ENCODE results near the gene CPS1.

The CPS1 gene

GRCh38 chr2:210559182-210559581 is 2.8 kb downstream of the CPS1 start:
- TF ChIP-seq POLR2A (IDR thresholded peaks at IDR 0.05; ENCODE audit: low read depth, low read length), result no peak
- DNase-seq (ENCODE audit: insufficient read length, low spot score), result no peak
- no peak for FAIRE-seq

GRCh38 chr2:210561475-210561874 is 5.1 kb downstream of the CPS1 start:
- FAIRE-seq, result no peak
- no peak for DNase-seq (ENCODE audit: insufficient read length, low spot score)
- no peak for TF ChIP-seq POLR2A (IDR thresholded peaks at IDR 0.05; ENCODE audit: low read depth, low read length)

GRCh38 chr2:210562091-210562490 is 5.7 kb downstream of the CPS1 start:
- no peak for FAIRE-seq
- no peak for TF ChIP-seq POLR2A (IDR thresholded peaks at IDR 0.05; ENCODE audit: low read depth, low read length)
- no peak for DNase-seq (ENCODE audit: insufficient read length, low spot score)

GRCh38 chr2:210562502-210563080 is 6.2 kb downstream of the CPS1 start:
- DNase-seq (ENCODE audit: insufficient read length, low spot score) (no peak), FAIRE-seq (no peak)
- no peak for TF ChIP-seq POLR2A (IDR thresholded peaks at IDR 0.05; ENCODE audit: low read depth, low read length)

DNA sequence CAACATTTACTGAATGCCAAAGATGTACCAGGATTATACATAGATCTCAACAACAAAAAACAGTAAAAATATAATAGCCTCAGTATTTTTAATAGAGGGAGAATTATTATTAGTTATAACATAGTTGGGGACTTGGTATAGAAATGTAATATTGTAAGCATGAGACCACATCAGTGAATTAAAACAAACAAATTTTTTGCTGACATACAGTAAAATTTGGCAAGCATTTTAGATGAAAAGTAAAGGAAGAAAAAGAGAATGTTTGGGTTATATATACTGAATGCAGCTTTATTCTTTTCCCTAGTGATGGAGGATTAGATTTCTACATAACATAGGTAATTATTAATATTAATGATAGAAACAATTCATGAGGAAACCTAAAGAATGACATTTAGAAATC is 10.9 kb downstream of the CPS1 start:
- FAIRE-seq (no peak), DNase-seq (ENCODE audit: insufficient read length, low spot score) (no peak)
- no peak for TF ChIP-seq POLR2A (IDR thresholded peaks at IDR 0.05; ENCODE audit: low read depth, low read length)

DNA sequence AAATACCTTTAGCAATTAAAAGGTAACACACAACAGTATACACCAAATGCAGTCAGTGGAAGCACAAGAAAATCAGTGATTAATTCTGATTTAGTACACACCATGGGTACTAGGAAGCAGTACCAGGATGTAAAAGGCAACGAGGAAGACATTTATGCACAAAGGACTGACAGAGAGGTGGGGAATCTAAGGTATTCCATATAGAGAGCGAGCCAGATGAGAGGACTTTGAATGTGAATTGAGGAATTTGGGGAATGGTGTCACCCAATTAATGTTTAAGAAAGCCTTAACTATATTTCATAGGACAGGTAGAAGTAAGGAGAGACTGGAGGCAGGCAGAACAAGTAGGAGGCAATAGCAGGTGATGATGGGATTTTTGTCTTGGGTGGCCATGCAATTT is 11.7 kb downstream of the CPS1 start:
- no peak for TF ChIP-seq POLR2A (IDR thresholded peaks at IDR 0.05; ENCODE audit: low read depth, low read length)
- DNase-seq (ENCODE audit: insufficient read length, low spot score) (no peak), FAIRE-seq (no peak)

GRCh38 chr2:210577263-210578071 is 21.1 kb downstream of the CPS1 start:
- peak; percentile 92 for FAIRE-seq
- TF ChIP-seq POLR2A (IDR thresholded peaks at IDR 0.05; ENCODE audit: low read depth, low read length), result no peak
- peak; percentile 4 for DNase-seq (ENCODE audit: insufficient read length, low spot score)

DNA sequence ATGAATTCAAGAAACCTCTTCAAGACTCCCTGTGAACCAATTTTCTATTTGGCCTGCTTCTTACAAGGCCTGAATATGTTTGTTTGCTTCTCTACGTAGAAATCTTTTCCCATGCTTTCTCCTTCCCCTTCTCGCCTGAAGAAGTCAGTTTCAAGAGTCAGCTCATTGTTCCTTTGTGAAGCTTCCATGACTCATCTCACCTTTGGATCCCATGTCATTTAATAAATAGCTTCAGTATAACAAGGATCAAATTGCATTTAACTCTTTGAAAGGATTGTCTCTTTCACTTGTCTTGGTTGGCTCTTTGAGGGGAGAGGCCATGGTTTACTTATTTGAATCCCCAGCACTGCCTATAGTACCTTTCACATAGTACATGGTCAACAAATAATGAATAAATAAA is 28.4 kb downstream of the CPS1 start:
- TF ChIP-seq POLR2A (IDR thresholded peaks at IDR 0.05; ENCODE audit: low read depth, low read length), result no peak
- DNase-seq (ENCODE audit: insufficient read length, low spot score) (no peak), FAIRE-seq (no peak)

- FAIRE-seq (no peak), DNase-seq (ENCODE audit: insufficient read length, low spot score) (no peak)
- TF ChIP-seq POLR2A (IDR thresholded peaks at IDR 0.05; ENCODE audit: low read depth, low read length), result no peak
These were observed 30.0 kb downstream of the CPS1 start for GRCh38 chr2:210586381-210586780.

GRCh38 chr2:210591663-210592062 is 35.3 kb downstream of the CPS1 start:
- TF ChIP-seq POLR2A (IDR thresholded peaks at IDR 0.05; ENCODE audit: low read depth, low read length), result no peak
- no peak for FAIRE-seq
- no peak for DNase-seq (ENCODE audit: insufficient read length, low spot score)

GRCh38 chr2:210592726-210593125 is 36.3 kb downstream of the CPS1 start:
- DNase-seq (ENCODE audit: insufficient read length, low spot score) (no peak), FAIRE-seq (no peak)
- no peak for TF ChIP-seq POLR2A (IDR thresholded peaks at IDR 0.05; ENCODE audit: low read depth, low read length)

DNA sequence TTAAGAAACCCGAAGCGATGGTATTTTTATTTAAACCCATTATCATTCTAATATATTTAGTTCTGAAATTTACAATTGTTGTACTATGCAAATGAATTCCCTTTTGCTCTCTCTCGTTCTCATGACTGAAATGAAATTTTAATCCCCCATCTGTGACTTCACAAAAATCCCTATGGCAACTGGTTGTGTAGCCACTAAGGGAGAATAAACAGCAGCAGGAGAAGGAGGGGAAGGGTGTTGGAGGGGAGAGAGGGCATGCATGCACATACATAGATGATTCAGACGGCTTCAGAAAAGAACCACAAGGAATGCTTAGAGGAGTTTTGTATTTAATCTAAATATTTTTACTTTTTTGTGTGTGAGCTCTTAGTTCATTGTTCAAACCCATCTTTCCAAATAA is 36.8 kb downstream of the CPS1 start:
- FAIRE-seq (no peak), DNase-seq (ENCODE audit: insufficient read length, low spot score) (no peak)
- TF ChIP-seq POLR2A (IDR thresholded peaks at IDR 0.05; ENCODE audit: low read depth, low read length), result no peak

- no peak for TF ChIP-seq POLR2A (IDR thresholded peaks at IDR 0.05; ENCODE audit: low read depth, low read length)
- no peak for FAIRE-seq
These were observed 41.8 kb downstream of the CPS1 start for GRCh38 chr2:210598219-210598618.

GRCh38 chr2:210599476-210599875 is 43.1 kb downstream of the CPS1 start:
- no peak for TF ChIP-seq POLR2A (IDR thresholded peaks at IDR 0.05; ENCODE audit: low read depth, low read length)
- DNase-seq (ENCODE audit: insufficient read length, low spot score) (no peak), FAIRE-seq (no peak)

More at GRCh38 chr2:210598219-210598618, 41.8 kb downstream of the CPS1 start:
- DNase-seq (ENCODE audit: insufficient read length, low spot score), result no peak

GRCh38 chr2:210604666-210605065 is 48.3 kb downstream of the CPS1 start:
- DNase-seq (ENCODE audit: insufficient read length, low spot score) (no peak), FAIRE-seq (no peak)

More at GRCh38 chr2:210604666-210605065, 48.3 kb downstream of the CPS1 start:
- TF ChIP-seq POLR2A (IDR thresholded peaks at IDR 0.05; ENCODE audit: low read depth, low read length), result no peak

Measured in H54 (cell line).